GM21717 (cell line): ENCODE measurements around the gene MLLT3.

Experiments
- ATAC-seq: cut with Tn5 transposase; IDR thresholded peaks from one replicate; pipeline ENCODE4 v1.9.1; 2021; ENCODE audit warnings: mild to moderate bottlenecking, moderate library complexity; ENCODE audit not compliant: unreplicated experiment

Gene MLLT3

DNA sequence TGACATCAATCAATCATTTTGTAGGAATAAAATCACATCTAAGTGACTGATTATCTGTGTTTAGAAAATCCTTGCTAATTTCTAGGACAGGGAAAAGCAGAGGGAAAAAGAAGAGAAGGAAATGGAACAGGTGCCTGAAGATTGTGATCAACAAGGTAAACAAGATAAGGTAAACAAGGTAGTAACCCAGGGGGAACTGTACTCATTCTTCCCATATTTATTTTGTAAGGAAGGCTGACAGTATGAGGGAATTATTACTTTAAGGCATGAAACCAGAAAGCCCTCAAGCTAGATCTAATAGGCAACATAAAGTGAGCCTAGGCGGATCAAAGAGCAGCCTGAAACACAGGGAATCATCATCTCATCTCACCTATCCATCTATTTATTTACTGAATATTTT lies 231.1 kb downstream of the MLLT3 start:
- ATAC-seq, result no peak

DNA sequence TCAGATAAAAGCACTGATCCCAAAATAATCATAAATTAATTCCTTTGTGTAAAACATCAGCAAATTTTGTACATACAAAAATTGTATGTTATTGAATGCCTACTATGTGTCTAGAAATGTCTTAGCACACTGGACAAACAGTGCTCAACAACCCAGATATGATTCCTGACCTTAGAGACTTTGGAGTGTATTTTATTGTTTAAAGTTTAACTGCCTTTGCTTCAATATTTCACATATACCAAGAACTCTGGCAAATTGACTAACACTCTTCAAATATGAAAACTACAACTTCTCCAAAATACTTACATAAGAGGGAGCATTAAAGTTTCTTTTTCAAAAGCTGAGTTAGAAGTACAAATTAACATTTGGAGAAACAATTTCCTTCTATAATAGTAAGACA lies 231.9 kb downstream of the MLLT3 start:
- ATAC-seq, result no peak

DNA sequence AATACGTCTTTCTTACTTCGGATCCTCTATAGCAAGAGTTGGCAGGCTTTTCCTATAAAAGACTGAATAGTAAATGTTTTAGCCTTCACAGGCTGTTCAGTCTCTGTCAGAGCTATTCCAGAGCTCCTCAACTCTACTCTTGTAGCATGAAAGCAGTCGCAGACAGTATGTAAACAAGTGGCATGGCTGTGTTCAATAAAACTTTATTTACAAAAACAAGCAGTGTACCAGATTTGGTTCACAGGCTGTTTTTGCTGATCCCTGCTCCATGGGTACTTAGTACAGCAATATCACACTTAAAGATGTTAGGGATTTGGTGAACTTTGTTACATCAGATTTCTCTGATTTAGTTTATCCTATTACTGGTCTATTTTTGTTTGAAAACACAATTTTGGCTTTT lies 235.2 kb downstream of the MLLT3 start:
- no peak for ATAC-seq

DNA sequence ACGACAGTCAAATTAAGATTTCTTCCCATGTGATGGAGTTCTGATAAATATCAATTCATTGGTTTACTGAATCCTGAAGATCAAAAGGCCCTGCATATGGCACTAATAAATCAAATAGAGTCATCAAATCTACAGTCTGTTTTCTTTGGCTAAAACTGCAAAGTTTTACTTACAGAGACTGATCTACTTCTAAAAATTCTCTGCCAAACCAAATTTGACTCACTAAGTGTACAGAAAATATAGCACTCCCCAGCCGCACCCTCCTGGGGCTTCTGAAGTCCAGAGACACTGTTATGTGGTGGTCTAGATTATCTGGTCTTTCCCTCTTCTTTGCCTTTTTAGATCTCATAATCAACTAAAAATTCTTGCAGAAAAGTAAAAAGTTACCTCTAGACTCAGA lies 237.7 kb downstream of the MLLT3 start:
- no peak for ATAC-seq

DNA sequence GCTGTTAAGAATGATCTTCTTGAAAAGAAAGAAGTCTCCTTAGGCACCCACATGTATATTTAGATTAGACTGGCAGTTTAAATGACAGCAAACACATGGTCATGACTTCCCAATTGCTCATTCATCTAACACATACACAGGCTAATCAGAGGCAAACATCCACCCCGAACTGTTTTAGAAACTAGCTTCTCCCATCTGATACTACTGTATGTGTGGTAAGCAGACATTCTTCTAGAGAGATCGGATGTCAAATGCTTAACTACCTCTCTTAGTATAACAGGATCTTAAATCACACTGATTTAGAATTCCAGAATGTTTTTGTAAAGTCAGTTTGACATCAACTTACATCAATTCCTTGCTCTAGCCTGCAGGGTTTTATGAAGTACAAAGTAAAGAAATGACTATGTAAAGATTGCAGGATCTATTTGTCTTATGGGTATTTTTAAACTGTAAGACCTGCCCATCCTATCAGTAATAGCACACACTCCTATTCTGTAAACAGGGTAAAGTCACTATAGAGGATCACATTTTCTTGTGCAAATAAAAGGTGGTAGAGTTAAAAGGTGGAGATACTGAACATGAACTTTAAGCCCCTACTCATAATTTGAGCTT lies 239.7 kb downstream of the MLLT3 start:
- peak; percentile 59 for ATAC-seq

DNA sequence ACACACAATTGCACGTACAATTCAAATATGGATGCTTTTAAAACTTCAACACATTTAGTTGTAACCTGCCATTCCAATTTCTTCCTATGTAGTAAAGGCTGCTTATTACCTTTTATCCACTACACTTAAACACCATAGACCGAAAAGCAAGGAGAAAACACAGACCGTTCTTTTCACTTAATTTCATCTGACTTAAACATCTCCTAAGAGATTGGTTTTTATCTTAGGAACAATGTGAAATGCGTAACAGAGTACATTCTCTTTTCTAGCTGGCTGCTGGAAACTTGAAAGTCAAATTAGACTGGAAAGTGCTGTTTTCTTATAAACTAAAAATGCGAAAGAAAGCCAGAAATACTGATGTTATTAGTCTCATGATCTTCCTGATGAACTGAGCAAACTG lies 241.8 kb downstream of the MLLT3 start:
- ATAC-seq, result no peak

DNA sequence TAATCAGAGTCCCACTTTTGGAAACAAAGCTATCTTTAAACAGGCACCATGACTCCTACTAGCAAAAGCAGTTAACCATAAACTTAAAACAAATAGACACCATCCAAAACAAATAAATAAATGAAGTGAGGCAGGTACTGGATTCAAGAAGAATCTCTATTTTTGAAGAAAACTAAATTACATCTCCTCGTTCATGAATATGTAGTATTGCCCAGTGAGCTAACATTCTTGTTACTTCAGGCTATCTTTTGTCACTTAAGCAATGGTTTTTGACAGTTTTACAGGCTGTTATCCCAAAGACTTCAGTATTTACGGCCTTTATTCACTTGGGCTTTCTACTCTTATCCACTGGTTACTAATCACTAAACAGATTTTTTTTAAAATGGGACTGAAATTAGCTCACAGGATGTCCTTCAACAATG lies 242.5 kb downstream of the MLLT3 start:
- no peak for ATAC-seq

DNA sequence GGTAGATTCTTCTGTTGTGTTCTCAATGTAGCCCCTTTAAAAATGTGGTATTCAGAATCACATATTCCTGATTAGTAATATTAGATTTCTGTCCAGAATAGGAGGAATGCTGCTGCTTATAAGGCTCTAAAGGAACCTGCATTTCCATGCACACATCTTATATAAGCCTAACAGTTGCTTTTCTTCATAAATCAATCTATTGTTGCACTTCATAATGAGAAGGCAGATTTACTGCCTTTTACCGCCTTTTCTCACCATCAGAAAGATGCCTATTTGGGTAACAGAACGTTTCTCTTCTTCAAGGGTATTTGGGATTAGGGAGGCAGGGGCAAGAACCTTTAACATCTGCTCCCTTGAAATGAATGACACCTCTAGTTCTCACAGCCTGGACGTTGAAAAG lies 243.4 kb downstream of the MLLT3 start:
- ATAC-seq, result no peak

DNA sequence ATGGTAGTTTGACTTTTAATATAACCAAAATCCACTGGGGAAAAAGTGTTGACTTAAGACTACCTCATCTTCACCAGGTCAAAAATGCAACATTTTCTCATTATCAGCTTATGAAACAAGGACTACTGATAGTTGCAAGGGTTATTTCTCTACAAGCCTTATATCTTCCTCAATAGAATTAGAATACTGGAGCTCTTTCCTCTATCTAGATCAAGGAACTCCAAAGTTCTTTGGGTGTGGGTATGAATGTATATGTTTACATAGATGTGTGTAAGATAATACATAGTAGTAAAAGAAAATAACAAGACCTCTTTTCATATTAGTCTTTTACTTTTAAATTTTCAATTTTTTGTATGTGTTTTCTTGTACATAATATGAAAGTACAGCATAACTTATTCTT lies 244.5 kb downstream of the MLLT3 start:
- no peak for ATAC-seq

DNA sequence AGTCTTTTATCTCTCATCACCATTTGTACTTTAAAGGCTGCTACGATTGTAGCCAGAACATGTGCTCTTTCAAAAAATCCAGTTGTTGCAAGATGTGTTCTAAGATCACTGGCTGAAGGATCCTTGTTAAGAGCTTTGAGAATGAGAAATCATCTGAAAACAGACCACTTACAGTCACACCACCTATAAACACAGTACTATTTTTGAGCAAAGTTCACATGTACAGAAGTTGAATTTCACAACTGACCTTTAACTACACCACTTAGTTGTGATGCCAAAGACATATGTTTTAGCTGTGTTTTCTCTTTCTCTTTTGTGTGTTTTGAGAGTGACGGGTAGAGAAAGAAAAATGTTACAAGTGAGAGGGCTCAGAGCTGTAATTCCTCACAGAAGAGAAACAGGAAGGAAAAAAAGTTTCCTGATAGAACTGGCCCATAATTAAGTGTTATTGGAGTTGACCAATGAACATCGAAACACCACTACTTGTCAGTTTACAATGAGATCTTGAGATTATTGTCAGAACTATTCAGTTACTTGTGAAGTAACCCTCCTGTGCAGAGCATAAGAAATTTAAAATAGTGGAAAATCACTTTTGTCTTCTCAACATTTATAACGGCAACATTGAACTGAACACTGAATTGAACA lies 245.4 kb downstream of the MLLT3 start:
- ATAC-seq, result no peak

DNA sequence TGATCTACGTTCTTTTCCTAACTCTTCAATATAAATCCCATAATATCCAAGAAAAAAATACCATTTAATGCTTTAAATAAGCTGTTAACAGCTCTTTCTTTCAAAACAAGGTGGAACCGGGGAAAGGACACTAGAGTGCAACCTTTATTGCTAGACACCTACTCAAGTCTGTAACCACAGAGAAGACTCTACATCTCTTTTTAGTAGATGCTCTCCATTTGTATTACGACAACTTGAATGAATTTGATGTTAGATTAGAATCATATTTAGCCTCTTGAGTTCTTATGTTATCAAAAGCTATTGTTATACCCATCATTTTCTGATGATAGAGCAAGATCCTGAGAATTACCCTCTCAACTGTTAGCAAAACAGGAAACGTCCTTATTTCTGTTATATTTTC lies 246.3 kb downstream of the MLLT3 start:
- no peak for ATAC-seq

DNA sequence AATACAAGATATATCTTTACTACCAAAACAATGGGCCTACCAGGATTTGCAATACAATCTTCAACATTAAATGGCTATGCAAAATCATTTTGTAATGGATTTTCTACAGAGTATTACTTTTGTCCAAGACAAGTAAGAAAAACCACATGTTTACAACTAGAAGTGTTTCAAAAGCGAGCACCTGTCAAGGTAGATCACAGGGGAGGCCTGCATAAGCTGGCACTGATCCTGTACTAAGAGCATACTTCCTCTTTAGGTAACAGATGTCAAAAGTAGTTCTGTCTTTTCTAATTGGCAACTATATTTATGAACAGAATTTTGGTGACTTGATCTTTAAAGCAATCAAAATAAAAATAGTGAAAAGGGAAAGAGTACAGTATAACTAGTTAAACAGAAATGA lies 249.0 kb downstream of the MLLT3 start:
- ATAC-seq, result no peak

DNA sequence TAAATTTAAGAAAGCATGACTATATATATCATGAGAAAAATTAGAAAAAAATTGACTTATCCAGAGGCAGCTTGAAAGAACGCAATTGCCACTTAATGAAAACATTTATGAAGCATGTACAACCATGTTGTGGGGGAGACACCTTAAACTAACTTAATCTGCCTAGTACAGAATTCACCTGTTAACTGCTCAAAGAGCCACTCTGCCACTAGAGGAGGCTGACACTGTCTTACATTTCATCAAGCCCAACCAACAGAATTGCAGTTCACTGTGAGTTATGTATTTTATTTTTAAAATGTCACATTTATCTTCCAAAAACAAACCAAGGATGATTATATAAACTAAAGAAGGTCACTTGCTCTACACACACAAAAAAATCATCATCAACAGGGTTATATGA lies 252.9 kb downstream of the MLLT3 start:
- ATAC-seq, result no peak

DNA sequence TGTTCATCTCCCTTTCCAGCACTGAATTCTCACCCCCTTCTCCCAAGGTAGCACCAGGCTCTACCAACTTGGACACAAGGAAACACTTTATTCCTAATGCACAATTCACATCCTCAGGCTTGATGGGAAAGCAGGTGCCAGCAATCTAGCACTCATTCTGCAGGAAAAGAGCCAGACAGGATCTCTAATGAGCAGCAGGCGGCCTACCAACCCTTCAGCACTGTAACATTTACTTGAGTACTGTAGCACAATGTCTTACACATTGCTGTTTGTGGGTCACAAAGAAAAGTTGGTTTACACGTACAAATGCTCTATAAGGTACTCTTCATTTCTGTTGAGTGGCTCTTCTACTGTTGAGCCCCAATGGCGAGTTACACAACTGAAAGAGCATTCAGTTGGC lies 254.4 kb downstream of the MLLT3 start:
- ATAC-seq, result no peak

DNA sequence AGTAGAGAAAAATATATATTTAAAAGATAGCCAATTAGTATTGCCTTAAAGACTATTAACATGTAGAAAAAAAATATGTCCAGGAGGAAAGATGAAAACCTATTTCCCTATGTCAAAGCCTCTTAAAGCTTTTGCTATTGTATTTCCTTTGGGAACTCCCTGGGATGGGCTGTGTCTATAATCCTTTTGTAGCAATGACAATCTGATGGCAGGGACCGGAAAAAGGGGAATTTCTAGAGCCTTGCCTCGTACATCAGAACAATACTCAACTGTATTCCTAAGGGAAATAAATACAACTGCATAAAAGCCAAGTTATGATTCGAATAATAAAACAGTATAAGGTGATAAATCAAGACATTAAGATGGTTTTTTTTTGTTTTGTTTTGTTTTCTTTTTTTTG lies 257.3 kb downstream of the MLLT3 start:
- no peak for ATAC-seq

DNA sequence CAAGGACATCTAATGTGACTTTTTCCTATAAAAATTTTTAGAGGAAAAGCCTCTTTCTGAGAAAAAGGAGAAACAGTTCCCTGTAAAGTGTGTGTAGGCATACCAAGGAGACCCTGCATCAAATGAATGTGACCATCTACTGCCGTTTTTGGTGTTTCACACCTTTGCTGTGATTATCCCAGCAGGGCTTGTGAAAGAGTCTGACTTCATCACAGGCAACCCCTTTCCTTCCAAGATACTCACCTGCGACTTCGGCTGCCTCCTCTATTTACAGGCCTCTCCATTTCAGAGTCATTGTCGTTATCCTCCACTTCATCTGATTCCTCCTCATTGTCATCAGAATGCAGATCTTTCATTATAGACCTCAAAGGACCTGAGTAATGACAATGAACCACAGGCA lies 259.1 kb downstream of the MLLT3 start:
- ATAC-seq, result no peak

DNA sequence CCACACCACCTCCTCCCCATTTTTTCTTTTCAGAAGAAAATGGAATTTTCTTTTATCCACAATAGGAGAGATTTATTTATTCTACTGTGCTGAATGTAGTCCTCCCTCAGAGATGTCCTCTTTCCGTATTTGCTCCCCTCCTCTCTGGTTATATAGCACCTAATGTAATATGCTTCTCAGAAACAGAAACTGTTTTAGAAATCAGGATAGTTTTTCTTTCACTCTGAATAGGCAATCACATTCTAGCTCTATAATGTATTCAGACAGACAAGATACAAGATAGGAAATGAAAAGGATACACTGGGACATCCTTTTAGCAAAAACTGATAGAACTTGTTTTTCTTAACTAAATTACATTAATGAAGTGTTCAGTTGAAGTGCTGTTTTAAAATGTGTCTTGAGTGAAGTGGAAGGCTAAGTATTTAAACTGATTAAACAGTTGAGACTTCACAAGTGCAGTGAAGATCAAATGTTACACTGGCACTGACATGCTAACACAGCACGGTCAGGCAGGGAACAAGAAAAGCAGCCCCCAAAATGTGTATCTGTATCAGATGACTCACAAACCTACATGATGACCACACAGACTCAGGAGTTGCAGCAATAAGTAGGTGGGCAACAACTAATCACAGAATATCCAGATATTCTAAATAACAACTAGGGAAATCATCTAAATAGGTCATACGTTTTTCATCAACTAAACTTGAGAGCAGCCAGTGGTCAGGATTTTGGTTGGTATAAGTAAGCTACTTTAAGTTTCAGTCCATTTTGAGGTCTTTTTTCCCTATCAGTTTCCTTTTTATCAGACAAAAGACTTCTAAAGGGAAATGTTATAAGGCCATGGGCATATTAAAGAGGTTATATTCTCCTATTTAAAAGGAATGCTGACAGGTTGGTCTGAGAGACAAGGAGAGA lies 260.4 kb downstream of the MLLT3 start:
- peak; percentile 88 for ATAC-seq

DNA sequence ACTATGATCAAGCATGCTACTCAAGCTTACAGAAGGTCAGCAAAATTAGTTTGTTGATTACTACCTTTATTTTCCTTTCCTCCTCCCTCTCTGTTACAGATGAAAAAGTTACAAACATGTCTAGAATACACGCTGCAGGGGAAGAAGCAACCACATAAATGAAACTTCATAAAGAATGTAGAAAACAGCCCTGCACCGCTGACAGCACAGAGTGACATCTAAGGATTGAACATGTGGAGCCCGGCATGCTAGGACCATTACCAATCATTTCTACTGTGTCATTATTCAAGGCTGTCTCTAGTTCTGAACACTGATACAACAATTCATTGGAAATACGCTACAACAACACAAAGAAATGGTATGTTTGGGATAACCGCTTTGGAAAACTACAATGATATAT lies 261.1 kb downstream of the MLLT3 start:
- ATAC-seq, result no peak

DNA sequence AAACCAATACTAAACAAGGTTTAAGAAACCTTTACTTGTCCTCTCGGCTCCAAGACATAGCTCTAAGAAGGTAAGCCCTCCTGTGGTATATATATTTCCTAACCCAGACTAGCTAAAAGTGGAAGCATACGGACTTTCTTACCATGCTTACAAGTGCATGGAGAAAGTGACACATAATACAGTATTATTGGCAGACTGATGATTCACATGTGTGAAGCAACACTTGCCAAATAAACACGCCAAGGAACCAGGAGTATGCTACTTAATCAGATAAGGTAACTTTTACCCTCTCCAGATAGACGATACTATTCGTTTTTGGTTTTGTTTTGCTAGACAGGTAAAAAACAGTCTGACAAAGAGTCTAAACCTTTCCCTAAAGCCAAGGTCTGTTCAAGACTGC lies 264.1 kb downstream of the MLLT3 start:
- no peak for ATAC-seq

DNA sequence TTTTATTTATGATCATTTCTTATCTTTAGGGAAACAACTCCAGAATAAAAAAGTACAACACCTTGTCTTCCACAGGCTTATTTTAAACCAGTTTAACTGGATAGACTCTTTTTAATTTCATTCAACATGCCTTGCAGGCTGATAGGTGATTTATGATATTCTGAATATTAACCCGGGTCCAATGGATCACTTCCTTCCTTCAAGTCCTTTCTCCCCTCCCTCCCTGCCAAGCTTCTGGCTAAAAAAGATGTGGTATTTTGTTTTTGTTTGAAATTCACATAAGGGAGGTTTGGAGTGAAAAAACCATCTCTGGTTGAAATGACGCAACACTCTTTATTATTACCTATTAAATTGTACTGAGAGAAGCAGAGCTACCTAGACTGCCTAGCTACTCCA lies 265.3 kb downstream of the MLLT3 start:
- ATAC-seq, result no peak

DNA sequence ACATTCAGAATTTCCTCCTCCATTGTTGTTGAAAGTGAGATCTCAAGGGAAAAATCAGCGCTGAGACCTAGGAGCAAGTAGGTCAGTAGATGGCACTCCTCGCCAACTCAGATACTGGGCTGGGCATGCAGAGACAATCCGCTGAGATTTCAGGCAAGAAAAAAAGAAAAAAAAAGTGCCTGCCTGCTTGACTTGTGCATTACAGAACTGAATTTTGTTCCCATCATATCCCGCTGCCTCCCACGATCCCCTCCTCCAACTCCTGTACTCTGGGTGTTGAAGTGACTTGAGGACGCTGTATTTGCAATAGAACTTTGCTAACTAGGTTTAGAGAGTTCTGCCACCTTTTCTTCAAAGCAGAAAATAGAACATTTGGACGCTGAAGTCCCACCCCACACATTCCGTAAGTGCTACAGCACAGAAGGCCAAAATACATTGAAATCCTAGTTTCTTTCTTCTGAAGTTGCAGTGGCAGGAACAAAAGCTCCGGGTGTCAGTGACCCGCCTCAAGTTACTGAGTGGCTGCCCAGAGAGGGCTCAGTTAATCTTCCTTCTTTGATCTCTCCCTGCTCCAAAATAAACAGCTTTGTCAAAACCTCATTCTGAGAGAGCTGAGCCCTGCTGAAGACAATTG lies 265.8 kb downstream of the MLLT3 start:
- no peak for ATAC-seq

DNA sequence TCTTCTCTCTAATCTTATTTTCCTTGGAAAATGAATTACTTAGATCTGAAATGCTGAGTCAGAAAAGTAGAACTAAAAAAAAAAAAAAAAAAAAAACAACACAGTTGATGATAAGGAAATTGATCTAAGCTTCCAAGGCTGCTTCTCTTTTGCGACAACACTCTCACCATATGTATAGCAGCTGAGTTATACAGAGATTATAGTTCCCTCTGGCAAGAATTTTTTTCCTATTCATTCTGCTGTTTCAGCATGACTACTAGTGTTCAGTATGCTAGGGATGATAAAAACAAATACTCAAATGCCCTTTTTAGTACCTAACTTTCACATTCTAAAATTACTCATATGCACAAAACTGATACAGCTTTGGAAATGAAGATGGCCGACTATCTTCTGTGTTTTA lies 267.3 kb downstream of the MLLT3 start:
- peak; percentile 54 for ATAC-seq
